GM19193 (cell line): ENCODE measurements around the gene HLX.

Experiments used
- POLR2A ChIP-seq: IDR thresholded peaks from 4 replicates; pipeline ENCODE4 v1.6.1; 2011; ENCODE audit not compliant: insufficient read depth, insufficient read length; ENCODE audit errors: extremely low read depth

Gene HLX

GRCh38 chr1:220888417-220888986, 9.3 kb downstream of the HLX start:
- TF ChIP-seq POLR2A = no peak

GRCh38 chr1:220889333-220889732, 10.1 kb downstream of the HLX start:
- TF ChIP-seq POLR2A = no peak

- no peak for TF ChIP-seq POLR2A
Measured at GRCh38 chr1:220889848-220890287, 10.6 kb downstream of the HLX start.

GRCh38 chr1:220890602-220891001, 11.4 kb downstream of the HLX start:
- no peak for TF ChIP-seq POLR2A

GRCh38 chr1:220891224-220892085, 12.2 kb downstream of the HLX start:
- TF ChIP-seq POLR2A = no peak

GRCh38 chr1:220892086-220892376, 12.8 kb downstream of the HLX start:
- no peak for TF ChIP-seq POLR2A

GRCh38 chr1:220892997-220893700, 13.9 kb downstream of the HLX start:
- no peak for TF ChIP-seq POLR2A

- TF ChIP-seq POLR2A = no peak
Measured at GRCh38 chr1:220893701-220894024, 14.4 kb downstream of the HLX start.

GRCh38 chr1:220894025-220894923, 15.0 kb downstream of the HLX start:
- no peak for TF ChIP-seq POLR2A

- no peak for TF ChIP-seq POLR2A
Measured at GRCh38 chr1:220894924-220895256, 15.6 kb downstream of the HLX start.

GRCh38 chr1:220895412-220895946, 16.2 kb downstream of the HLX start:
- TF ChIP-seq POLR2A = no peak

- TF ChIP-seq POLR2A = no peak
Measured at GRCh38 chr1:220896092-220896491, 16.8 kb downstream of the HLX start.

- no peak for TF ChIP-seq POLR2A
Measured at GRCh38 chr1:220900842-220901241, 21.6 kb downstream of the HLX start.

GRCh38 chr1:220901881-220902280, 22.6 kb downstream of the HLX start:
- no peak for TF ChIP-seq POLR2A

- TF ChIP-seq POLR2A = no peak
Measured at GRCh38 chr1:220902916-220903315, 23.7 kb downstream of the HLX start.
